ENCODE measurements around the gene KLF15.

DNA sequence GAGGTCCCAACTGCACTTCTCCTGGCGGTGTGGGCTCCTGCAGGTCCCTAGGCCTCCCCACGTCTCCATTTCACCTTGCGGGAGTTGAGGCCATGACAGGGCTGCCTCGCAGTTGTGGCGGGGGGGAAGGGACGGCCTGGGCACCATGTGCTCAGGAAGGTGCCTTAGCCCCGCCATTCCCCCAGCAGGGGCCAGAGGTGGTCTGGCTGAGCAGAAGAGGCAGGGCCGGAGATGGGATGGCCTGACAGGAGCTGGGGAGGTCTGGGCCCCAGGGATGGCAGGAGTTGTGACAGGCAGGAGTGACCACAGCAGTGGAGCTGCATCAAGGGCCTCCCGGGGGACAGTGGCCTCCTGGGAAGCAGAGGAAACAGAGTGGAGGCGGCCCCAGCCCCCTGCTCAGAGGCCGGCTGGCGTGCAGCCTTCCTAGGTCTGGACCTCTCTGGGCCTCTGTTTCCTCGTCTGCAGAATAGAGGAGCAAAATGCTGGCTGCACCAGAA is 18.7 kb upstream of the KLF15 start:
- TF ChIP-seq EZH2 (IDR thresholded peaks at IDR 0.05; ENCODE audit: borderline replicate concordance, low read depth, low read length, poor library complexity, severe bottlenecking) = no peak
- no peak for TF ChIP-seq CTCF (conservative IDR thresholded peaks at IDR 0.05; ENCODE audit: low read depth, low read length)

Measured in A673 (cell line).